Esophagus muscularis mucosa (tissue), 3 donors: ENCODE results near the gene BMP4.

Experiments used
- EP300 ChIP-seq: sonication (generic); formaldehyde crosslinking; IDR thresholded peaks from one replicate; pipeline ENCODE4 v1.6.1; 2017; ENCODE audit warnings: antibody characterized with exemption
- POLR2AphosphoS5 ChIP-seq, 2 donors: sonication (generic); formaldehyde crosslinking; IDR thresholded peaks; one replicate each; pipeline ENCODE4 v1.6.1; 2017; ENCODE audit warnings: antibody characterized with exemption in 2 of 2

GRCh38 chr14:53954551-53955228, 1.9 kb downstream of the BMP4 start:
- TF ChIP-seq POLR2AphosphoS5 (IDR thresholded peaks at IDR 0.05): no peak
- TF ChIP-seq EP300: no peak
